ENCODE measurements around the gene CFAP161.

The CFAP161 gene

DNA sequence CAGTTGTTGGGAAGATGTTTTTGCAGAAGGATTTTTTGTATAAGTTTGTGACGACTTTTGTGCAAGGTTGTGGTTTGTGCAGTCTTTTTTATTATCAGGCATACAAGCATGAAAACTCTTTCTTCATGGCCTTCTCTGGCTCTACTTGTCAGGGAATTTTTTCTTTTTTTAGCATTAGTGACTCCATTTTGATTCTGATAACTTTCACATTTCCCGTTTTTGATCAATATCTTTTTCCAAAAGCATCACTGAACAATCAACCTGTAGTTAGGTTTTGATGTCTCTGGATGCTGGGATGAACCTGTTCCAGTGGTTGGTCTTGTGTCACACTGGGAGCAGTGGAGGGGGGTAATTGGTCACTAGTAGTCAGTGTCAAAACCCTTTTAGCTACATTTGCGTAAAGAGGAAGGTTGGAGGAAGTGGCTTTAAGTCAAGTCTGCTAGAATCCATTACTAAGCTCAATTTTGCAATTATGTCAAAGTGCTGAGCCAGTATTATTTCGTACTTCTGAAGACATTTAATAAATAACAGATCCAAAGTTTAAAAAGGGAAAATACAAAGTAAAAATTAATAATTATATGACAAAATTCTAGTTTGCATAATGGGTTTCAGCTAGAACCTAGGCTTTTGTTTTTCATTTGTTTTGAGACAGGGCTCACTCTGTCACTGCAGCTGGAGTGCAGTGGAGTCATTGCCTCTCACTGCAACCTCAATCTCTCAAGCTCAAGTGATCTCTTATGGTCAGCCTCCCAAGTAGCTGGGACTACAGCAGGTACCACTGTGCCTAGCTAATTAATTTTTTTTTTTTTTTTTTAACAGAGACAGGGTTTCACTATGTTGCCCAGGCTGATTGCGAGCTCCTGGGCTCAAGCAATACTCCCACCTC is 18.8 kb upstream of the CFAP161 start:
- TF ChIP-seq, protein P1, sequence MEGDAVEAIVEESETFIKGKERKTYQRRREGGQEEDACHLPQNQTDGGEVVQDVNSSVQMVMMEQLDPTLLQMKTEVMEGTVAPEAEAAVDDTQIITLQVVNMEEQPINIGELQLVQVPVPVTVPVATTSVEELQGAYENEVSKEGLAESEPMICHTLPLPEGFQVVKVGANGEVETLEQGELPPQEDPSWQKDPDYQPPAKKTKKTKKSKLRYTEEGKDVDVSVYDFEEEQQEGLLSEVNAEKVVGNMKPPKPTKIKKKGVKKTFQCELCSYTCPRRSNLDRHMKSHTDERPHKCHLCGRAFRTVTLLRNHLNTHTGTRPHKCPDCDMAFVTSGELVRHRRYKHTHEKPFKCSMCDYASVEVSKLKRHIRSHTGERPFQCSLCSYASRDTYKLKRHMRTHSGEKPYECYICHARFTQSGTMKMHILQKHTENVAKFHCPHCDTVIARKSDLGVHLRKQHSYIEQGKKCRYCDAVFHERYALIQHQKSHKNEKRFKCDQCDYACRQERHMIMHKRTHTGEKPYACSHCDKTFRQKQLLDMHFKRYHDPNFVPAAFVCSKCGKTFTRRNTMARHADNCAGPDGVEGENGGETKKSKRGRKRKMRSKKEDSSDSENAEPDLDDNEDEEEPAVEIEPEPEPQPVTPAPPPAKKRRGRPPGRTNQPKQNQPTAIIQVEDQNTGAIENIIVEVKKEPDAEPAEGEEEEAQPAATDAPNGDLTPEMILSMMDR (IDR thresholded peaks at IDR 0.05; ENCODE audit: low read depth, low read length, poor library complexity, severe bottlenecking): no peak
- TF ChIP-seq EZH2phosphoT487 (IDR thresholded peaks at IDR 0.05; ENCODE audit: borderline replicate concordance, low read length): no peak
- H3K27me3 ChIP-seq (ENCODE audit: control insufficient read depth, low read length): peaks cover 26% of the 10 kb centered on the region
- H3K36me3 ChIP-seq (ENCODE audit: control insufficient read depth, low read length): no peaks in the 10 kb centered on the region
- H3K79me2 ChIP-seq (ENCODE audit: control insufficient read depth, low read length): no peaks in the 10 kb centered on the region
- no peaks in the 10 kb centered on the region for H4K20me1 ChIP-seq (ENCODE audit: control insufficient read depth, insufficient read depth, low read depth, low read length)
- H3K4me3 ChIP-seq (ENCODE audit: low read length): no peak overlapping the region
- H3K9me3 ChIP-seq (ENCODE audit: control insufficient read depth, insufficient read depth, low read length): no peaks in the 10 kb centered on the region
- H3K27ac ChIP-seq (ENCODE audit: low read depth, low read length): no peak overlapping the region
- H3K9me2 ChIP-seq (replicated peaks; ENCODE audit: control insufficient read depth, low read length): no peaks in the 10 kb centered on the region
- H3F3A ChIP-seq (ENCODE audit: control insufficient read depth, insufficient read depth): no peaks in the 10 kb centered on the region
- no peak overlapping the region for H3K4me2 ChIP-seq (ENCODE audit: low read length)
- no peaks in the 10 kb centered on the region for H3K4me1 ChIP-seq (ENCODE audit: control insufficient read depth, low read length)

DNA sequence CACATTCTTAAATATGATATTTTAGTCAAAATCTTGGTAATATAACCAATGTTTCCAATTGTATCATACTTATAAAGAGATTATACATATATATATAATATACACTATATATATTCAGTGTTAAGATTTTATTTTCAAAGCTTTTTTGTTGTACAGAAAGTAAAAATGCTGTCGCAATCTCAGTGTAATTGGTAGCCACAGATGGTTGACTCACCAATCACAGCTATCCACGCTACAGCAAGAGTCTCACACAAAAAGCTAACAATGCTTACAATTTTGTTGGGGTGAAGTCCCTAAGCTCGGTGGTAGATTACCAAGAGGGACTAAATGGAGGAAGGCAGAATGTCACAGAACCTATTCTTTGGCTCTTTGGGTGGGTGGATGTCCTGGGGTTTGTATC is 16.9 kb upstream of the CFAP161 start:
- no peaks in the 10 kb centered on the region for H3F3A ChIP-seq (ENCODE audit: control insufficient read depth, insufficient read depth)
- H3K4me2 ChIP-seq (ENCODE audit: low read length): no peak overlapping the region
- no peak overlapping the region for H3K27ac ChIP-seq (ENCODE audit: low read depth, low read length)

DNA sequence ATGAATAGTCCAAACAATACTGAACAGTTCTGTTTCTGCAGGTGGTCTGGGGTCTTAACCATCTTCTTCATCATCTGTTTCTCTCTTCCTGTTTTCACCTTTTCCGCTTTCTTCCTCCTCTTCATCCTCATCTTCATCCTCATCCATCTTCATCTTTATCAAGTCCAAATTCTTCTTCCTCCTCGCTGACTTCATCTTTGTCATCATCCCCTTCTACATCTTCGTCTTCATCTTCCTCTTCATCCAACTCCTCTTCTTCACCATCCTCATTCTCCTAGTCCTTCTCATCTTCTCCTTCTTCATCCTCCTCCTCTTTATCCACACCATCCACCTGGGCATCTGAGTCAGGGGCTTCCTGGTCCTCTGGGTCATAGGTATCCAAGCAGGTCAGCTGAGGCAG is 16.5 kb upstream of the CFAP161 start:
- Histone ChIP-seq H3K27ac (ENCODE audit: low read depth, low read length) (no peak overlapping the region), H3K27me3 (ENCODE audit: control insufficient read depth, low read length) (peaks cover 8% of the 10 kb centered on the region; the same call in 1 of the 2 replicates), H3K4me2 (ENCODE audit: low read length) (no peak overlapping the region), H3K4me3 (ENCODE audit: low read length) (no peak overlapping the region), H3K9me3 (ENCODE audit: control insufficient read depth, insufficient read depth, low read length) (no peaks in the 10 kb centered on the region), H3F3A (ENCODE audit: control insufficient read depth, insufficient read depth) (no peaks in the 10 kb centered on the region), H3K4me1 (ENCODE audit: control insufficient read depth, low read length) (no peaks in the 10 kb centered on the region), H3K9me2 (replicated peaks; ENCODE audit: control insufficient read depth, low read length) (no peaks in the 10 kb centered on the region), H3K36me3 (ENCODE audit: control insufficient read depth, low read length) (no peaks in the 10 kb centered on the region), H3K79me2 (ENCODE audit: control insufficient read depth, low read length) (no peaks in the 10 kb centered on the region), H4K20me1 (ENCODE audit: control insufficient read depth, insufficient read depth, low read depth, low read length) (no peaks in the 10 kb centered on the region)
- TF ChIP-seq, protein P1 (IDR thresholded peaks at IDR 0.05; ENCODE audit: low read depth, low read length, poor library complexity, severe bottlenecking): no peak
- TF ChIP-seq EZH2phosphoT487 (IDR thresholded peaks at IDR 0.05; ENCODE audit: borderline replicate concordance, low read length): no peak

More for the DNA sequence above, 16.9 kb upstream of the CFAP161 start:
- TF ChIP-seq EZH2phosphoT487 (IDR thresholded peaks at IDR 0.05; ENCODE audit: borderline replicate concordance, low read length): no peak
- TF ChIP-seq, protein P1 (IDR thresholded peaks at IDR 0.05; ENCODE audit: low read depth, low read length, poor library complexity, severe bottlenecking): no peak
- Histone ChIP-seq H3K4me1 (ENCODE audit: control insufficient read depth, low read length) (no peaks in the 10 kb centered on the region), H3K36me3 (ENCODE audit: control insufficient read depth, low read length) (no peaks in the 10 kb centered on the region), H3K79me2 (ENCODE audit: control insufficient read depth, low read length) (no peaks in the 10 kb centered on the region), H3K27me3 (ENCODE audit: control insufficient read depth, low read length) (peaks cover 8% of the 10 kb centered on the region; the same call in 1 of the 2 replicates), H4K20me1 (ENCODE audit: control insufficient read depth, insufficient read depth, low read depth, low read length) (no peaks in the 10 kb centered on the region), H3K9me2 (replicated peaks; ENCODE audit: control insufficient read depth, low read length) (no peaks in the 10 kb centered on the region), H3K4me3 (ENCODE audit: low read length) (no peak overlapping the region), H3K9me3 (ENCODE audit: control insufficient read depth, insufficient read depth, low read length) (no peaks in the 10 kb centered on the region)
